IPS DF 4.7 (cell line): ENCODE data around the gene BRINP1.

Experiments
- DNase-seq: peaks from one replicate; pipeline ENCODE4 v3.0.0-alpha.2; 2013; ENCODE audit warnings: low spot score; ENCODE audit errors: extremely low read depth

The BRINP1 gene

DNA sequence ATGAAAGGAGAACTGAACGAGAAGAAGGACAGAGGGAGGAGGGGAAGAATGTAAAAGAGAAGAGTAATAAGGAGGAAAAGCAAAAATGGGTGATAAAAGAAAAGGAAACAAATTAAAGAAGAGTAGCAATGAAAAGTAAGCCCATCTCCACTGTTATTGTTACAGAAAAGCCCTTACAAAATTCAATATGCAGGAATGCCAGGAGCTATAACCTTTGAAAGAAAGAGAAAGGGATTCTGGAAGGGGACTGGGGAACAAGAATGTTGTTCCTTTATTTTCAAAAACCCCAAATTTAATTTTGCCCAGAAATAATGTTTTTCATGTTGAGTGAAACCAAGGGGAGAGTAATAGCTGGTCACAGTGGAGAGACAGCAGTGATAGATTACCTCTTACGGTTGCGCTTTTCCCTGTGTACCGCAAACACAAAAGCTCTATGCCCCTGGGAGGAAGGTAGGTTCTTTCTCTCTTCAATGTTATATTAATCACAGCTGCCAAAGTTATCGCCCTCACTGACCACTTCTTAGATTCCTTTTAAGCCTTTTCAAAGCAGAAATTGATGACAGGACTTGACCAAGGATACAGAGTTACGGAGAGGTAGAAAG lies 86.7 kb downstream of the BRINP1 start:
- no peak for DNase-seq

DNA sequence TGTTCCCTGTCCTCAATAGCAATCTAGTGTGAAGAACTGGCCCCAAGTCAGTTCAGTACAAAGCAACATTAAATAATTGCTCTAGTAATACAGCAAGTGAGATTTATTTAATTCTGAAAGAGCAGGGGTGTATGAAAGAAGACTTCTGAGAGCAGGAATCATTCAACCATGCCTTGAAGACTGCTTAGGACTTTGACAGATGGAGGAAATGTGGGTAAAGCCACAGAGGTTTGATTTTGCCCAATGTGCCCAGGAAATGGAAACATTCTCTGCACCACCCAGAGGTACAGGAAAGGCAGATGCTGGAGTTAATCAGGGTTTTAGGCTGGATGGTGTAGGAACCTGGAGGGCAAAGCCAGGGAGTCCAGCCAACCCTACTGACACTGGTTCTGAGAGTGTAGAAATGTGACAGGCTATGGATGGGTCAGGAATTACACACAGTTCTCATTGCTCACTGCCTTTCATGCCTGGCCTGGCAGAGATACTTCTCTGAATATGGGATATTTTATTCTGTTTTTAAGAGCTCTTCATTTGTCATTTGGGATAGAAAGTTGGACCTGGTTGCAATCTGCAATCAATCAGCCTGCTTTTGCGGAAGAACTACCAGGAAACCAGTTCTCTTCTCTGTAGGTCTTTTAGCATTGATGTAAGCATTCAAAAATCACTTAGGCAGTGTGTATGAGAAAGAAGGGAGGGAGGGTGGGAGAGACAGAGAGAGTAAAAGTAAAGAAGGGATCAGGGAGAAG lies 88.3 kb downstream of the BRINP1 start:
- no peak for DNase-seq

DNA sequence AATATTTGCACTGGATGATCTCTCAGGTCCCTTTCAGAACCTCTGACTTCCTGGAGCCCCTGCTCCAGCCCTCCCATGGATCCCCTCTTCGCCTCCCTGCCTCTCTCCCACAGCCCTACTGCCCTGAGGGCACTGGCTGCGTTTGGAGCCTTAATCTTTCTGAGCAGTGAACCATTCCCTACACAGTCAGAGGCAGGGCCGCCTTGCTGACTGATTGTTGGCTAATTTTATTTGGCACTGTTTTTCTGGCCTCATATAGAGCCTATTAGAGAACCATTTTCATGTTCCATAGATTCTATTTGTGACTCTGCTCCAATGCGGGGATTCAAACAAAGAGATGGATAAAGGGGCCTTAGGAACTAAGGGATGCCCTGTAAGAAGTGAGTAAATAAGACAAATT lies 91.1 kb downstream of the BRINP1 start:
- no peak for DNase-seq

DNA sequence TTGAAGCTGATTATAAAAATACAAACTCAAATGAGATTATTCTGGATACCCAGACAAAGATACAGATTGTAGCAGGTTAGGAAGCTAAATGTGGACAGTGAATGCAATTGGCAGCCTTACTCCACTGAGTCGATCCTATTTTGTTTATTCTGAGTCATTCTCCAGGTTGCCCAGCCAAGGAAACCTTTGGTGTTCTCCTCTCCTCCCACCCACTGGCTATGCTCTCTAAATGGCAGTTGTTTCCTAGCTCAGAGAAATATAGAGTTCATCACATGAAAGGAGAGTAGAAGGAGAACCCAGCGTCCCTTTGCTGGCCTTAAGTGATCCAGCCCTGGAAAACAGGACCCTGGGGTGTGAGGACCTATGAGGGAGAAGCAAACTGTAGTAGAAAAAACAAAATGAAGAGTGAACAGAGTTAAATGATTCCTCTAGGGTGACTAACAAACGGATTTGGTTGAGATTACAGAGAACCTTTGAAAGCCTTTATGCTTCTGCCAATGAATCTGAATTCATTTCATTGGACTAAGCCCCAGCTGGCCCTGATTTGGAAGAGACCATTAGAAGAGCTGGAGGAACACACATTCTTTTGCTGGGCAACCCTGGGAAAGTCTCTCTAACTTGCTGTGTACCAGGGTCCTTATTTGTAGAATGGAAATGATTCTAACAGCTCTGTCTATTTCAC lies 95.1 kb downstream of the BRINP1 start:
- no peak for DNase-seq

DNA sequence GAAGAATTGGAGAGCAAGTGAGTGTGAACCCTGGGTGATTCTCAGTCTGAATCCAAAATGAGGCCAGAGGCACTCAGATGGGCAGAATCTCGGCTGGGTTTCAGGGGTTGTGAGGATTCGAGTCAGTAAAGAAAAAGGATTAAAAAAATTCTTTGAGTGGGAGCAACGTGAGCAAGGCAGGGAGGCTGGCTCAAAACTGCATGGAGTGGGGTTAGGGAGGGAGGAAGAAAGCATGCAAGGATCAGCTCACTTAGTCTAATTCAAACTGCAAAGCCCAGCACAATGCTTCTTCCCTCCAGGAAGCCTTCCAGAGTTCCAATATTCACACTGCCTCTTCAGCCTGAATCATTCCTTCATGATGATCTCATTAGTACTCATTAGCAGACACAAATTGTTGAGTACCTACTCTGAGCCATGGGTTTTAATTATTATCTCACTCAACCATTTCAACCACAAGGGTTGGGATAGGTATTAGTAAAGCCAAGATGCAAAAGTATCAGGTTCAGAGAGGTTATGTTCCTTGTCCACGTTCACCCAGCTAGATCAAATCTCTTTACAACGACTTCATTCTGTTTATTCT lies 95.8 kb downstream of the BRINP1 start:
- DNase-seq: no peak

DNA sequence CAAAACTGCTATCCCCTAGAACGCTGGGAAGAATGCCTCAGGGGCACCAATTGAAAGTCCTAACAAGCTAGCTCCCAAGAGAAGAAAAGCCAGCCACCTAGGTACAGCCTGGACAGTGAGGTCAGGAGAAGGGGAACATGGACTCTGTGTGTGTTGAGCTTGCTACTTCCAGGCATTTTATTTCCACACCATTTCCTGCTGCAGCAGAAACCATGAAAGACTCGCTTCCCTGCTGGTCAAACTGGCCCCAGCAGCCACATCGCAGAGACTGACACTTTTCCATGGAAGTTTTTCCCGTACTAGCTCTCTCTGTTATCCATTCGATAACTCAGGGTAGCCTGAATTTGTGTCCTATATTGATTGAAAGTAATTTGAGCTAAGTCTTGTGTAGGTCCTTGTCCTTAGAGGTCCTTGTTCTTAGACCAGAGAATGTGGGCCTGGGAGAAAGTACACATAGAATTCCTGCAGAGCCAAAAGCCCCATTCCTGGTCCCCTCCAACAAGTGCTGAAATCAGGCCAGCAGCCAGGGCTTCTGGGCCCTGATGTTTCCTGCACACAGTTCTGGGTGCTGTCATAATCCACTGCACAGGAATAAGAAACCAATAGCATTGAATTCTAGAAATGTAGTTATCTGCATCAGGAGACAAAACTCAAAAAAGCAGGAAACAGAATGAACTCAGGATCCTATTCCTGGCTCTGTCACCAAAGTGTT lies 96.6 kb downstream of the BRINP1 start:
- DNase-seq: no peak

DNA sequence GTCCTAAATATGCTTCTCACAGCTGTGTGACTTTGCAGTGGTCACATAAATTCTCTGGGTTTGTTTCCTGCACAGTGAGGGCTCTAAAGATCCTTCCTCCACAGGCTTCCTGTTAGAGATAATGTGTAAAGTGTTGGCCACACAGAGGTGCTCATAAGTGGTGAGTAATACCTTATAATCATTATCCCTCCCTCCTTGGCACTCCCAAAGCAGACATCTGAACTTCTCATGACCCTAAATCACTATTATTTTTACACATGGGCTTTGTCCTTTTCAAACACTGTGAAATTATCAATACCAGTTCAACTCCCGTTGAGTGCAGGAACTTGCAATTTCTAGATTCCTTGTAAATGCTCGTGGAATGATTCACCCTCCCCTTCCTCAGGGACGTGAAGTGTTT lies 100.2 kb downstream of the BRINP1 start:
- no peak for DNase-seq

DNA sequence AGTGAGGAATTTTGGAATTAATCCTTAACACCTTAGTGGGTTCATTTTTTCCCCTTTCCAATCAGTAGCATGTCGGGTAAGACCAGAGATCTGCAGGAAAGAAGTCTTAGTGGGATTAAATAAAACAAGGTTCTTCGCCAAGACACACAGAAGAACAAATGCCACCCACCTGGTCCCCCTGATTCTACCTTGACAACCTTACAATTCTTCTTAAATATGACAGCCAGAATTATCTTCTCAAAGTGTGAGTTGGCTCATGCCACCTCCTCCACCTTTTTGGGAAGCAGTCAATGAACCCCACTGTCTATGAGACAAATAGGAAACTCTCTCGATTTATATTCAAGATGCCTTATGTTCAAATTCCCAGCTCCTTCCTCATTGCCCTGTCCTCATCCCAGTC lies 105.1 kb downstream of the BRINP1 start:
- DNase-seq: no peak

DNA sequence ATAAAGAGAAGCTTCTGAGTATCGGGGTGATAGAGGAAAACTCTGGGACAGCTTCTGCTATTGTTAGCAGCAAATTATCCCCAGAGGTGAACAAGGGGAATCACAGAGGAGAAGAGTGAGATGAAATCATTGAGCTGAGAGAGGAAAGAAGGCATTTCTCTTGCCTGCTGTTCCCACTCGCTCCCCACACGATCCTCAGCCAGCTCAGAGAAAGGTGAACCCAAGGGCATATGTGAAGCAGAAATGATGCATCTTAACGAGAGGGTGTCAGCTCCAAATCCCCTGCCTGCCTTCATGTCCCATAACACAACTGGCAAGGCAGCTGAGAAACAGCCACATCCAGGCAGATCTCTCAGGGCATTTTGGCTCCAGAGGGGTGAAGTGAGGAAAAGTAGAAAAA lies 111.6 kb downstream of the BRINP1 start:
- no peak for DNase-seq

DNA sequence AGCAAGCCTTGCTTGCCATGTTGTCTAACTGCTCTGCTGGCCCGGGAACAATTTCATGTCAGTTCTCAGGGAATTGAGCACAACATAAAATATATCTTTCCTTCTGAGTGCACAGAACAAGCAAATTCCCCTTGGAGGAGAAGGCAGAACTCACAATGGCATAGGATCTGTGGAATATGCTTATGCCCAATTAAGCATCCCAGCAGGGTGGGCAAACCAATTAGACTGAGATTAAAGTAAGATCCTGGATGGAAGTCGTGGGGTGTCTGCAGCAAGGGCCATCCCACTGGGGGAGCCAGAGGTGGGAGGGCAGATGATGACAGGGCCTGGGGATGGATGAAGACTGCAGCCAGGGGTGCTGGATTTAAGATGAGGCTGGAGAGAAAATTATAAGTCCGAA lies 114.1 kb downstream of the BRINP1 start:
- DNase-seq: no peak

DNA sequence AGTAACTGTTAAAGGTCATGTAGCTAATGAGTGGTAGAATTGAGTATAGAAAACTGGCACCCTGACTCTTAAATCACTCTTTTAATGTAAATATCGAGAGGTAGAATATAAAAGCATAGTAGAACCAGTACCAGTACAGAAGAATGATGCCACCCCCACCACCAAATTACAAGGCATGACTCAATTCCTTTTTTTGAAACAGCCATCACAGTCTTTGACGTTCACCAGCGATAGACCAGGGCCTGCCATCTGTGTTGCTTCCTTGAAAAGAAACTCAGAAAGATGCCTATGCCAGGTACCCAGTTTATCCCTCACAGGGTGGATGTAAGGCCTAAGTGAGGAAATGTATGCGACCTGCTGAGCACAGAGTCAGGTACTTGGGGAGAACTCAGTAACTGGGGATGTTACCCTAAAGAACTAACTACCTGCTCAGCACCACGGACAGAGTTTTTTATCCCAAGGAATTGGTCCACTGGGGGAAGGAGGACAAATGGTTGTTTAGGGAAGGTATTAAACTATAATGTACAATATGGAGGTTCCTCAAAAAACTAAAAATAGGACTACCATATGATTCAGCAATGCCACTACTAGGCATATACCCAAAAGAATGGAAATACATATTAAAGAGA lies 116.5 kb downstream of the BRINP1 start:
- no peak for DNase-seq

DNA sequence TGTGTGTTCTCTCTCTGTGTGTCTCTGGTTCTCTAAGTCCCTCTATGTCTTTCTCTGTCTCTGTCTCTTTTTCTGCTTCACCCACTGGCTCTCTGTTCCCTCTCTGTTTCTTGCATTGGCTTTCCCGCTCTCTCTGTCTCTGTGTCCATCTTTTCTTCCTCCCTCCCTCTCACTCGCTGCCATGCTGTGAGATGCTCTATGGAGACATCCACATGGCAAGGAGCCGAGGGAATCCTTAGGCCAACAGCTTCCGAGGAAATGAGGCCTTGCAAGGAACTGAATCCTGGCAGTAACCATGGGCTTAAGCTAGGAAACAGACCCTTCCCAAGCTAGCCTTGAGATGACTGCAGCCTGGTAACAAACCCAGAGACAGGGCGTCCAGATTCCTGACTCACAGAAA lies 117.3 kb downstream of the BRINP1 start:
- DNase-seq: no peak

DNA sequence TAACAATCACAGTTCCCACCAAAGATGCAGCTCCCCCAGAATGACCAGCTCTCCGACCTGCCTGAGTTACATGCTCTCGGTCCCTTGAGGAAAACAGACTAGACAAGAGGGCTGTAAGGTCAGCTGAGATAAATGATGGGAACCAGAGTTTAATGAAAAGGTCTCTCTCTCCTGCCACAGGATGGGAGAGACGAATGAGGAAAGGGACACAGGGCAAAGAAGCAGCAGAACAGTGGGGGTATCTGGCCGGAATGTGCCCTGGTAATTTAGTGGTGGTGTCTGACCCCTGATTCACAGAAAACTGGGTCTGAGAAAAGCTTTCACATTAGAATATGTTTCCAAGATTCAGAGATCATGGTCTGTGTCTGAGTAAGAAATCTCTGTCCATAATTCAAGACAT lies 118.5 kb downstream of the BRINP1 start:
- no peak for DNase-seq

DNA sequence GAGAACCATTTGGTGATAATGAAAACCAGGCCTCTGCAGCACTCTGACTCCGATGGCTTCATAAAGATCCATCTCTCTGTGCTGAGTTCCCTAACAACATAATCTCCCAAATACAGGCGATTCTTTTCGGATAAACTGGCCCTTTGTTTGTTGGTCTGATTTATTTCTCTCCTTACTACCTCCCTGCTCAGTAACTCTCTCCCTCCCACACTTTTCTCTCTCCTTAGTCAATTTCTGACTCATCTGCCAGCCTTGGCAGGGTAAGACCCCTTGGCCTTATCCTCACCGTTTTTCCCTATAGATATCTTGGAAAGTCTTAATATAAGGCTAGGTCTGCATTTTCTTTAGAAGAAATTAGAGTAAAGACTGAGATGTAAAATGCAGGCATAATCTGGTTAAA lies 128.7 kb downstream of the BRINP1 start:
- DNase-seq: no peak

DNA sequence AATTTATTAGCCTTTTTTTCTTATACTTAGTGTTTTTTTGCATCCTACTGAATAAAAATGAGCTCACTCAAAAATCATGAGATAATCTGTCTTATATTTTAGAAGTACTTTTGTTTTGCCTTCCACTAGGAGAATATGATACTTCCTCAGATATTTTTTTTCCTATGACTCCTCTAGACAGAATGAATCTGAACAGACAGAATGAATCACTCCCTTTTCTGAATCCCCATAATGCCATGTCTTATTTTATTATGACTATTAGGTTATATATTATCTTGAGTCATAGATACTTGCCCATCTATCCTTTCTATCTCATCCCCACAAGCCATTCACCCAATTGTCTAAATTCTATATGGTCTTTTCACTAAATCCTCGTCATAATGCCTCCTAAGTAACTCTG lies 134.6 kb downstream of the BRINP1 start:
- no peak for DNase-seq

DNA sequence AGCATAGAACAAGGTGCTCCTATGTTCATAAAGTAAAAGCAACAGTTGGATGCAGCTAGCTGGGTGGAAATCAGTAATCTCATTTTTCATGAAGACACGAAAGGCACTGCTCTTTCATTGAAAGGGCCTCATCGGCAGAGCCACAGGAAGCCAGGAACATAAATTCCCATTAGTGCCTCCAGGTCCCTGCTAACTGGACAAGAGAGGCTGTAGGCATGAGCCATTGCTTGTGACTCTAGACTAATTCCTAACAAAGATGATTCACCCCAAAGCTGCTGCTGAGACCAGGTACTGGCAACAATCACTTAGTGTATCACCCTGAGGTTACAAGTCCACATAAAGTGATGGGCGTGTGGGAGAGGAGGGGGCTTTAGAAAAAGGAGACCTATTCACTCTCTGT lies 141.8 kb downstream of the BRINP1 start:
- no peak for DNase-seq

DNA sequence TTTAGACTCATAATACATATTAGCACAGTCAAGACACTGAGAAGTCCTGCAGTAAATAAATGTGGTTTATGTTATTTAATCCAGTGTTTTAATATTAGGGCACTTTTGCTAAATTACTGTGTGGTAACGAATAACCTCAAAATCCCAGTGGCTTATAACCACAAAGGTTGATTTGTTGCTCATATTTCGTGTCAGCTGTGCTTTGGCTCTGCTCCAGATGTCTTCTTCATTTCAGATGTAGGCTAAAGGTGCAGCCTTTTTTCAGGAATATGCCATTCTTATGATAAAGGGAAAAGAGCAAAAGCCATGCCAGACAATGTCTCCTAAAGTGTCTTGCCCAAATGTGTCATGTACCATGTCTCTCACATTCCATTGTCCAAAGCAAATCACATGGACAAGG lies 144.8 kb downstream of the BRINP1 start:
- DNase-seq: no peak

DNA sequence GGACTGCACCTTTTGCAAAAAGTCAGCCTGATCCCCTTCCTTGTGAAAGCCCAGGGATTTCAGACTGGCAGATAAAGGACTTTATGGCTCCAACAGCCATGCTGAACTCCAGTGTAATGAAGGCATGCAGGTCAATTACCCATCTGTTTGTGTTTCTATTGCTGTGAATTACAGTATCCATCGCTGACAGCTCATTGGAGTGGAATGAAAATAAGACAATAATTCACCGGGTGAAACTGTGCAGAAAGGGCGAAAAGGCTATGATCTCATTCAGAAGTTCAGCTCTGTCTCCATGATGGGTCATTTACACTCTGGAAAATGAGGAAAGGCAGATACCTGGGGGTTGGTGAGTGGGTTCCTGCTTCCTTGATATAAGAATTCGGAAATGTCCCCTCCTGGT lies 148.0 kb downstream of the BRINP1 start:
- DNase-seq: no peak

DNA sequence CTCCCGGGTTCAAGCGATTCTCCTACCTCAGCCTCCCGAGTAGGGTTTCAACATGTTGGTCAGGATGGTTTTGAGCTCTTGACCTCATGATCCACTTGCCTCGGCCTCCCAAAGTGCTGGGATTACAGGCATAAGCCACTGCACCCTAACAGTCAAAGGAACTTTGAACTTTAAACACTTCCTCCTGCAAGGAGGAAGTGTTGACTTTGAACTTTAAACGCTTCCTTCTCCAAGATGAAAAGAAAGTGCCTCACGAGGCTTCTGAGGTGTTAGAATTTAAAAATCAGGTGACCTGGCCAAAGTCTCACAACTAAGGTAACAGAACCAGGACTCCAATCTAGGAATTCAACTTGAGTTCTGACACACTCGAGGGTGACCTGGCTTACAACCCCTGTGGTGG lies 150.9 kb downstream of the BRINP1 start:
- no peak for DNase-seq

DNA sequence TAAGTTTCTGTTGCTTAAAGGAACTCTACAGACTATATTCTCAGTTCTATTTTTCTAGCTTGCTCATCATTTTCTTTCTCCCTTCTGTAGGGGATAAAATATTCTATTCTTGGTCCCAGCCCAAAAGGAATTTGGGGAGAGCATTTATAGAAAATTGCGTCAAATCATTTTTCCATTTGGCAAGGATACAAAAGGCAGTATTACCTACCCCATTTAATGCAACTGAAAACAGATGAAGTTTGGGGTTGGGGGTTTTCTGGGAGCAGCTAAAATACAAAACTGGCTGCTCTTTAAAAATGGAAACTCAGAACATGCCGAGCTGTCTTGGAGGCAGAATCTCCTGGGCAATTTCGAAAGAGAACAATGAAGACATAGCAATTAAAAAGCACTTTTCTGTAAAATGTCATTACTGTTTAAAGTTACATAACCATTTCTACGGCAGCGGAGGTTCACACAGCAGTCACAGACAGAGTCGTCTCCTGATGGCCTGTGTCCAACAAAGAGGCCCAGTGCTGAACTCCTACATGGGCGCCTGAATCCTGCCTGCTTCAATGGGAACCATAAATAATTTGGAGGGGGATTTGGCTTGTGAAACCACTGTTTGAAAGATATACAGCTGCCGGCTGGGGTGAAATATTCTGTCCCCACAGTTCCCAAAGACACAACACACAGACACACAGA lies 152.4 kb downstream of the BRINP1 start:
- DNase-seq: no peak

DNA sequence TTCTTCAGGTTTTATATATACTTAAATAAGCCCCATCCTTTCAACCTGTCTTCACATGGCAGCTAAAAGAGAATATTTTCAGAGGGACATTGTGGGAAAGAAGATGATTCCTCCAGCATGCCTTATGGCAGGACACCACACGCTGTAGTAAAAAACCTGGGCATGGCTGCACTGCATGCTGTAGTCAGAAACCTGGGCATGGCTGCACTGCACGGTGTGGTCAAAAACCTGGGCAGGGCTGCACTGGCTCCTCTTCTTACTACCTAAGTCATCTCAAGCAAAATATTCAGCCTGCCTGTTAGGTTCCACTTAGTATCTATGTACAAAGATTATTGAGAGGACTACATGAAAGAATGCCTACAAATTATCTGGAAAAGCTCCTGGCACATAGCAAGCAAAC lies 153.6 kb downstream of the BRINP1 start:
- DNase-seq: no peak
